GM19463 (cell line): Measurements from ENCODE around the gene IRF6.

Experiments
- ATAC-seq: cut with Tn5 transposase; IDR thresholded peaks from one replicate; pipeline ENCODE4 v1.9.1; 2021; ENCODE audit warnings: mild to moderate bottlenecking, moderate library complexity; ENCODE audit not compliant: unreplicated experiment

The IRF6 gene

GRCh38 chr1:209790286-209791193 lies 15.4 kb downstream of the IRF6 start:
- no peak for ATAC-seq

GRCh38 chr1:209789245-209789644 lies 16.7 kb downstream of the IRF6 start:
- no peak for ATAC-seq

GRCh38 chr1:209787551-209787950 lies 18.4 kb downstream of the IRF6 start:
- no peak for ATAC-seq

GRCh38 chr1:209786146-209786545 lies 19.8 kb downstream of the IRF6 start:
- no peak for ATAC-seq

GRCh38 chr1:209785592-209785991 lies 20.4 kb downstream of the IRF6 start:
- no peak for ATAC-seq

GRCh38 chr1:209784265-209785169 lies 21.4 kb downstream of the IRF6 start, which contains the start of gene C1orf74:
Gene C1orf74, minus strand, starts transcription at chr1:209784559. Its CDS starts 925 bp downstream, at chr1:209783634.
- ATAC-seq: peak; percentile 100

- no peak for ATAC-seq
These were observed 22.6 kb downstream of the IRF6 start for GRCh38 chr1:209783386-209783785.

- no peak for ATAC-seq
These were observed 25.7 kb downstream of the IRF6 start for GRCh38 chr1:209780268-209780667.

GRCh38 chr1:209778102-209778501 lies 27.8 kb downstream of the IRF6 start:
- no peak for ATAC-seq

GRCh38 chr1:209777587-209777986 lies 28.4 kb downstream of the IRF6 start:
- ATAC-seq: no peak

- ATAC-seq: no peak
These were observed 30.3 kb downstream of the IRF6 start for GRCh38 chr1:209775678-209776077.

- ATAC-seq: peak; percentile 62
These were observed 31.4 kb downstream of the IRF6 start for GRCh38 chr1:209774592-209774991.

GRCh38 chr1:209772126-209772525 lies 33.8 kb downstream of the IRF6 start:
- ATAC-seq: no peak

- no peak for ATAC-seq
These were observed 35.1 kb downstream of the IRF6 start for GRCh38 chr1:209770636-209771415.

- no peak for ATAC-seq
These were observed 36.0 kb downstream of the IRF6 start for GRCh38 chr1:209769971-209770370.

- ATAC-seq: peak; percentile 65
These were observed 36.6 kb downstream of the IRF6 start for GRCh38 chr1:209769171-209769904.

- peak; percentile 87 for ATAC-seq
These were observed 37.6 kb downstream of the IRF6 start for GRCh38 chr1:209768354-209768774.

GRCh38 chr1:209767706-209768105 lies 38.2 kb downstream of the IRF6 start:
- no peak for ATAC-seq

- no peak for ATAC-seq
These were observed 38.8 kb downstream of the IRF6 start for GRCh38 chr1:209767096-209767495.

- ATAC-seq: no peak
These were observed 39.9 kb downstream of the IRF6 start for GRCh38 chr1:209766051-209766450.
